ENCODE results near the gene USP11. TPM values are rescaled to one million over a fixed set of nuclear protein-coding genes. Genes with fewer than 3 reads are reported as not detected.

The USP11 gene
- total RNA-seq, 1 experiment from 2014 or later, result 33.0 TPM

Other genes starting within 250 kb of the USP11 start
- gene RGN, start 154.6 kb upstream of the USP11 start, total RNA-seq (2014; rRNA removed; shearing (Covaris generic)), result not detected in 2 replicates
- 129 and 138 TPM in 2 replicates for gene NDUFB11, start 88.3 kb upstream of the USP11 start, total RNA-seq (2014; rRNA removed; shearing (Covaris generic))
- gene RBM10, start 87.8 kb upstream of the USP11 start, total RNA-seq (2014; rRNA removed; shearing (Covaris generic)), result 37.9 and 42.3 TPM in 2 replicates
- gene UBA1, start 39.2 kb upstream of the USP11 start, total RNA-seq (2014; rRNA removed; shearing (Covaris generic)), result 105 and 130 TPM in 2 replicates
- gene CDK16, start 14.3 kb upstream of the USP11 start, total RNA-seq (2014; rRNA removed; shearing (Covaris generic)), result 77.1 and 98.5 TPM in 2 replicates
- not detected in 2 replicates for gene ZNF157, start 137.6 kb downstream of the USP11 start, total RNA-seq (2014; rRNA removed; shearing (Covaris generic))

Data from H4 (cell line).